WERI-Rb-1 (cell line): ENCODE measurements around the gene ADARB2.

ENCODE experiments used
- DNase-seq: peaks from one replicate; pipeline ENCODE4 v3.0.0-alpha.2; 2020
- H3K27ac ChIP-seq: fragments of 250-450 bp; sonication (Bioruptor Pico); 2 replicates; pipeline ENCODE4 v1.5.1; 2020; ENCODE audit warnings: mild to moderate bottlenecking, moderate library complexity
- H3K27me3 ChIP-seq: fragments of 250-450 bp; sonication (Bioruptor Pico); 2 replicates; pipeline ENCODE4 v1.5.1; 2021; ENCODE audit warnings: mild to moderate bottlenecking, low read depth, moderate library complexity; ENCODE audit not compliant: insufficient read depth, severe bottlenecking
- H3K36me3 ChIP-seq: fragments of 250-450 bp; sonication (Bioruptor Pico); 2 replicates; pipeline ENCODE4 v1.5.1; 2020; ENCODE audit warnings: mild to moderate bottlenecking, moderate library complexity
- H3K4me3 ChIP-seq: 2 replicates; pipeline ENCODE4 v1.5.1; 2011; ENCODE audit warnings: low read depth, mild to moderate bottlenecking, control low read depth, low read length
- H3K9me3 ChIP-seq: fragments of 250-450 bp; sonication (Bioruptor Pico); 2 replicates; pipeline ENCODE4 v1.5.1; 2021; ENCODE audit warnings: mild to moderate bottlenecking, moderate library complexity; ENCODE audit not compliant: severe bottlenecking
- TF ChIP-seq, protein P1 (sequence below): IDR thresholded peaks from 2 replicates; pipeline ENCODE4 v1.5.1; 2011; ENCODE audit warnings: low read depth, mild to moderate bottlenecking, control low read depth, inconsistent platforms, low read length

ADARB2 gene

DNA sequence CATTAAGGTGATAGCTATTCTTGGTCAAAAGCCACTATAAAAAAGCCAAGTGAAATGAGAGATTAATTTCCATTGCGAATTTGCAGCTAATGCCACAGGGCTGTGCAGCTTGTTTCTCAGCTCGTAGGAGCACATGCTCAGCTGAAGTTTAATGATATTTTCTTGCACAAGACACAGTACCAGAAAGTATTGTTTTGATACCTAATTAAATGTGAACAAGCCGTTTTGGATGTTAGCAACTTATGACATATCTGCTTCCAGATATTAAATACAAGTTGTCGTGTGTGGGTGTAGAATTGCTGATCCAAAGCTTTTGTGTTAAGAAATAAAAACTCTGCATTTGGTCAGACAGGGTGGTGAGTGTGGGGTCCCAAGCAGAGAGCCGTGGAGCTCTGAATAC lies 47.2 kb downstream of the ADARB2 start:
- Histone ChIP-seq H3K36me3 (no peaks in the 10 kb centered on the region), H3K27ac (no peak overlapping the region), H3K4me3 (no peak overlapping the region), H3K9me3 (no peaks in the 10 kb centered on the region), H3K27me3 (peaks cover 8% of the 10 kb centered on the region)
- TF ChIP-seq, protein P1, sequence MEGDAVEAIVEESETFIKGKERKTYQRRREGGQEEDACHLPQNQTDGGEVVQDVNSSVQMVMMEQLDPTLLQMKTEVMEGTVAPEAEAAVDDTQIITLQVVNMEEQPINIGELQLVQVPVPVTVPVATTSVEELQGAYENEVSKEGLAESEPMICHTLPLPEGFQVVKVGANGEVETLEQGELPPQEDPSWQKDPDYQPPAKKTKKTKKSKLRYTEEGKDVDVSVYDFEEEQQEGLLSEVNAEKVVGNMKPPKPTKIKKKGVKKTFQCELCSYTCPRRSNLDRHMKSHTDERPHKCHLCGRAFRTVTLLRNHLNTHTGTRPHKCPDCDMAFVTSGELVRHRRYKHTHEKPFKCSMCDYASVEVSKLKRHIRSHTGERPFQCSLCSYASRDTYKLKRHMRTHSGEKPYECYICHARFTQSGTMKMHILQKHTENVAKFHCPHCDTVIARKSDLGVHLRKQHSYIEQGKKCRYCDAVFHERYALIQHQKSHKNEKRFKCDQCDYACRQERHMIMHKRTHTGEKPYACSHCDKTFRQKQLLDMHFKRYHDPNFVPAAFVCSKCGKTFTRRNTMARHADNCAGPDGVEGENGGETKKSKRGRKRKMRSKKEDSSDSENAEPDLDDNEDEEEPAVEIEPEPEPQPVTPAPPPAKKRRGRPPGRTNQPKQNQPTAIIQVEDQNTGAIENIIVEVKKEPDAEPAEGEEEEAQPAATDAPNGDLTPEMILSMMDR: no peak
- no peak for DNase-seq

DNA sequence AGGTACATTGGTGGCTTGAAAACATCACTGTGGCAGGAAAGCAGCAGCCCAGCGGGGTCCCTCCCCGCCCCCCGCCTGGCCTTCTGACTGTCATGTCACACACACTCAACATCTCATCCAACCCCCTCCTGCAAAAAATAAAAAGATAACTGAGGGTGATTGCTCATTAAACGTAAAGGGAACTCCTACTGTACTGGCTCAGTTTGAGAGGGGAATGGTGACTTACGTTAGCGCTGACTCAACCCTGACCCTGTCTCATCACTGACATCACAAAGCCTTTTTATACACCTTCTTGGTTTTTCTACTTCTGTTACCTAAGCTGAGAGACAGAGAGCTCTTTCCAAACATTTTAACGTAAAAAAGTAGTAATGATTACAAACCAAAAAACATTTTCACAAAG lies 48.8 kb downstream of the ADARB2 start:
- TF ChIP-seq, protein P1: no peak
- Histone ChIP-seq H3K27me3 (peaks cover 8% of the 10 kb centered on the region), H3K36me3 (no peaks in the 10 kb centered on the region), H3K27ac (no peak overlapping the region), H3K4me3 (no peak overlapping the region), H3K9me3 (no peaks in the 10 kb centered on the region)
- no peak for DNase-seq

DNA sequence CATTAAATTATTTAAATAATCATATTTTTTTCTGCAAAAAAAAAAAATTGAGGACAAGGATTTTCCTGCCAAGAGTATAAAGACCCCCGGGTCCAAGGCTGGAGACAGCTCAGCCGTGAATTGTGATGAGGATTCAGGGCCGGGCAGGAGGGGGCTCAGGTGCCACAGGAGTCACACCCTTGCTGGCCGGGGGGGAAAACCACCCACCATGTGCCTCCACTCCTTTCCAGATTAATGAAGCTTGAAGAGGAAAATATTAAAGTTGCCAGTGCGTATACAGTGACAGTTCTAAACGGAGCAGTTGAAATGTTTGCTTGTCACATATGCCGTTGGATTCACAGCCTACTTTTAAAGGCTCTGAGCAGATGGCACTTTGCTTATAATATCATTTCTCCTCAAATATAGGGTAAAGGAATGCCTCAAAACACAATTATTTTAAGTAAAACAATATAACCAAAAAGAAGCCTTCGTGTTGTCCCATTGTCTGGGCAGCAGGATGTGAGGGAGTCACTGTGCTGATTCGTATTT lies 49.6 kb downstream of the ADARB2 start:
- DNase-seq: no peak
- no peaks in the 10 kb centered on the region for H3K36me3 ChIP-seq
- H3K27me3 ChIP-seq: peaks cover 8% of the 10 kb centered on the region
- TF ChIP-seq, protein P1: no peak
- H3K4me3 ChIP-seq: no peak overlapping the region
- no peaks in the 10 kb centered on the region for H3K9me3 ChIP-seq
- H3K27ac ChIP-seq: no peak overlapping the region

DNA sequence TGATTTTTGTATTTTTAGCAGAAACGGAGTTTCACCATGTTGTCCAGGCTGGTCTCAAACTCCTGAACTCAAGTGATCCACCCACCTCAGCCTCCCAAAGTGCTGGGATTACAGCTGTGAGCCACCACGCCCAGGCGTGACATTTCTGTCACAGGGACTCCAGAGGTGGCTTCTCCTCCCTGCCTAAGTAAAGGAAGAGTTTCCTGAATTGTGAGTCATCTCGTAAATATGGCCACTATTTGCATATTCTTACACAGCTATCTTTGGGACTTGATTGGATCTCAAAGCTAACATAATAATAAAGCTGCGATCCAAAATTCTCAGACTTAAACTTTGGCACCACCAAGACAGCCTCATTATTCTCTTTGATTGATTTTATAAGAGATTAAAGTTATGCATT lies 50.1 kb downstream of the ADARB2 start:
- Histone ChIP-seq H3K27ac (no peak overlapping the region), H3K27me3 (peaks cover 8% of the 10 kb centered on the region), H3K36me3 (no peaks in the 10 kb centered on the region), H3K4me3 (no peak overlapping the region), H3K9me3 (no peaks in the 10 kb centered on the region)
- DNase-seq: no peak
- TF ChIP-seq, protein P1: no peak

DNA sequence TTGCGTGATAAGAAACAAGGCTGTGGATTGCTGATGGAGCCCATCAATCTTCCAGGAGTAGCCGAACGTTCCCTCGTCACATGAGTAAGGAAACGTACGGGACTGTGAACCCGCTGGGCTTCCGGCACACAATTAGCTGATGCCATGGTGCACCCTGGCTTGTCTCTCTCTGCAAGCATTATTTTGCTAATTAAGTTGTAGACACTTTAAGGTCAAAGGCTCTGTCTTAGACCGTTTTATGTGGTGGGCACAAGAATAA lies 50.9 kb downstream of the ADARB2 start:
- H3K9me3 ChIP-seq: no peaks in the 10 kb centered on the region
- peaks cover 8% of the 10 kb centered on the region for H3K27me3 ChIP-seq
- no peak overlapping the region for H3K4me3 ChIP-seq
- no peaks in the 10 kb centered on the region for H3K36me3 ChIP-seq
- DNase-seq: no peak
- TF ChIP-seq, protein P1: no peak
- H3K27ac ChIP-seq: no peak overlapping the region

DNA sequence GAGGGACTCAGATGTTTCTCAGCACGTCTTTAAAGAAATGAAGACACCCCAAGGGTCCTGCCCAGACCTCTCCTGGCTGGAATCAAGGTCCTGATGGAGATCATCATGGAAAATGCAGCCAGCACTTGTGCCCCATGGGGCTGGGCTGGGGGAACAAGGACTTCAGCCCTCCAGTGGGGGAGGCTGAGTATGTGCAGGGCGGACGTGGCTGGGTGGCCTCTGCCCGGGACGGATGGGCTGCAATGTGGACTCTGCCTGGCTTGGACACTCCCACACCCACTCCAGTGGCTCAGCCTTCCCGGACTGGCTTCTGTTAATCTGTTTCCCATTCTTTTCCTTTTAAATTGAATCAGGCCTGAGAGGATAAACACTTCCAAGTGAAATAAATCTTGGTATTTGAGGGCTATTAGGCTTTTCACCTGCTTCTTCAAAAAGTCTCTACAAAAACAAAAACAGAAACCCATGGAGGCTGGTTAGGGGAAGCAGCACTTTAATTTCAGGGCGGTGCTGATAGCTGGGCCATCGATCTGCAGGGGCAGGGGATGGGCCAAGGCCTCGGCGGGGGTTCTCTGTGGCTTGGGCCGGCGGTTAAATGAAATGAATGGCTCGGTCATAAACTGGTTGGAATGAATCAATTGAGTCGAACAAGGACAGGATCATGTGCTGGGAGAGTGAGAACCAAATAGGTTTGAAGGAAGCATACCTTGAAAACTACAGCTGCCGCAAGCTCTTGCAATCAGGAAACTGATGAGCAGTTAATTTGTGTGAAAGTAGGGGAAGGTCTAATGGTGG lies 51.4 kb downstream of the ADARB2 start:
- DNase-seq: no peak
- H3K27me3 ChIP-seq: peaks cover 8% of the 10 kb centered on the region
- H3K27ac ChIP-seq: no peak overlapping the region

More for the DNA sequence above, 51.4 kb downstream of the ADARB2 start:
- TF ChIP-seq, protein P1: no peak
- H3K9me3 ChIP-seq: no peaks in the 10 kb centered on the region
- no peak overlapping the region for H3K4me3 ChIP-seq
- H3K36me3 ChIP-seq: no peaks in the 10 kb centered on the region
